SK-N-MC (cell line): ENCODE measurements around the gene TMEM154.

Experiments used
- EZH2 ChIP-seq: fragments of 200-600 bp; sonication (generic); IDR thresholded peaks from one replicate; pipeline ENCODE4 v1.6.1; 2017; ENCODE audit warnings: antibody characterized with exemption
- FOXP2 ChIP-seq: optimal IDR thresholded peaks from 2 replicates; pipeline ENCODE3; 2011; ENCODE audit warnings: mild to moderate bottlenecking, moderate library complexity; ENCODE audit not compliant: insufficient read depth; ENCODE audit errors: extremely low read length, control extremely low read depth
- POLR2AphosphoS5 ChIP-seq: IDR thresholded peaks from 2 replicates; pipeline ENCODE4 v1.6.1; 2012; ENCODE audit warnings: mild to moderate bottlenecking, low read depth, low read length, borderline replicate concordance

DNA sequence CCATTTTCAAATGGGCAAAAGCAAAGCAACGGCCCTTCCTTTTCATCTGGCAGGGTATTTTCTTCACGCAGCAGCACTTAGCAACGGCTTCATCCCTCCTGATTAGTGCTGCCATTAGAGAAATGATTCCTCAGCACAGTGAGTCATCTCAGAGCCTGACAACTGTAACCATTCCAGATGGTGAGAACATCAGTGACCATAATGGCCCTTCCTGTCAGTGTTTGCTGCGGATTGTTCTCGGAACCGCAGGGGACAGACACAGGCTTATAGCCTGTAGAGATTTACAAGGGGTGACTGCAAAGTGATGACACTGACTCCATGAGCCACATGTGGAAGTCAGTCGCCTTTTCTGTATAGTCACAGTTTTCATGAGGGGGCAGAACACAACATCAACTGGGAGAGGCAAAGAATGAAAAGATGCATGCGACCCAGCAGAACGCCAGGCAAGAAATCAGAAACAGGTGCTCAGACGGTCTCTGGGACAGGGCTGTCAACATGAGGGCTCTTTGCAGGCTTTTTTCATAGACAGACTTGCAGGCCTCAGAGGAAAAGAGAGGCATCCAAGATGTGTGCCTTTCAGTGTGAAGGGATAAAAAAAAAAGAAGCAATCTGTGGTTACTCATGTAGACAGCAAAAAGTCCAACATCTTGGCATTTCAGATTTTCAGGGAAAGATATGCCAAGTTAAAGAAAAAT, 74.0 kb downstream of the TMEM154 start:
- TF ChIP-seq POLR2AphosphoS5 (no peak), EZH2 (no peak), FOXP2 (no peak)
